HepG2 (cell line): Measurements from ENCODE around the gene RPP14. TPM values are rescaled to one million over a fixed set of nuclear protein-coding genes. Genes with fewer than 3 reads are reported as not detected.

Source experiments
- ATF4 ChIP-seq, 2 experiments: fragments of 450-650 bp in 1 of 2; sonication (generic) in 1 of 2; formaldehyde crosslinking; IDR thresholded peaks; 2 replicates each; pipeline versions ENCODE4 v1.5.0 to v1.8.0; 2020 to 2022; ENCODE audit warnings: mild to moderate bottlenecking in 1 of 2, missing genetic modification reagents in 1 of 2
- DNMT1 ChIP-seq: sonication (generic); formaldehyde crosslinking; IDR thresholded peaks from 2 replicates; pipeline ENCODE4 v1.5.1; 2020; ENCODE audit warnings: mild to moderate bottlenecking, missing genetic modification reagents
- ESRRA ChIP-seq: sonication (generic); formaldehyde crosslinking; IDR thresholded peaks from 2 replicates; pipeline ENCODE4 v1.5.1; 2020; ENCODE audit warnings: mild to moderate bottlenecking, low read depth, missing genetic modification reagents
- GATA4 ChIP-seq: sonication (generic); IDR thresholded peaks from 2 replicates; pipeline ENCODE4 v1.6.1; 2016; ENCODE audit warnings: antibody characterized with exemption, low read depth, borderline replicate concordance
- GRHL1 ChIP-seq: sonication (generic); formaldehyde crosslinking; conservative IDR thresholded peaks from 2 replicates; pipeline ENCODE4 v1.8.0; 2022; ENCODE audit warnings: missing genetic modification reagents
- HNF4A ChIP-seq: sonication (generic); formaldehyde crosslinking; IDR thresholded peaks from 2 replicates; pipeline ENCODE4 v1.4.0; 2020; ENCODE audit warnings: missing genetic modification reagents
- IRX3 ChIP-seq: sonication (generic); formaldehyde crosslinking; IDR thresholded peaks from 2 replicates; pipeline ENCODE4 v1.8.1; 2023; ENCODE audit warnings: mild to moderate bottlenecking, low read depth, missing genetic modification reagents, borderline replicate concordance
- PBX3 ChIP-seq: sonication (generic); formaldehyde crosslinking; IDR thresholded peaks from 2 replicates; pipeline ENCODE4 v1.8.1; 2023; ENCODE audit warnings: missing genetic modification reagents, inconsistent platforms, borderline replicate concordance
- SIX4 ChIP-seq: sonication (generic); formaldehyde crosslinking; IDR thresholded peaks from 2 replicates; pipeline ENCODE4 v1.4.0; 2020; ENCODE audit warnings: missing genetic modification reagents
- TBX2 ChIP-seq: sonication (generic); formaldehyde crosslinking; IDR thresholded peaks from 2 replicates; pipeline ENCODE4 v1.5.0; 2020; ENCODE audit warnings: missing genetic modification reagents, mild to moderate bottlenecking, borderline replicate concordance
- ZBTB46 ChIP-seq: sonication (generic); formaldehyde crosslinking; IDR thresholded peaks from 2 replicates; pipeline ENCODE4 v1.4.0; 2020; ENCODE audit warnings: mild to moderate bottlenecking, missing genetic modification reagents, borderline replicate concordance
- ZIK1 ChIP-seq: sonication (generic); formaldehyde crosslinking; IDR thresholded peaks from 2 replicates; pipeline ENCODE4 v1.5.0; 2020; ENCODE audit warnings: mild to moderate bottlenecking, low read depth, missing genetic modification reagents, borderline replicate concordance
- ZMAT3 ChIP-seq: sonication (generic); formaldehyde crosslinking; conservative IDR thresholded peaks from 2 replicates; pipeline ENCODE4 v1.7.0; 2021; ENCODE audit warnings: missing genetic modification reagents
- ZNF10 ChIP-seq: sonication (generic); formaldehyde crosslinking; IDR thresholded peaks from 2 replicates; pipeline ENCODE4 v1.4.0; 2020; ENCODE audit warnings: mild to moderate bottlenecking, low read depth, missing genetic modification reagents, borderline replicate concordance
- ZNF564 ChIP-seq: sonication (generic); formaldehyde crosslinking; IDR thresholded peaks from 2 replicates; pipeline ENCODE4 v1.8.1; 2023; ENCODE audit warnings: mild to moderate bottlenecking, missing genetic modification reagents
- ZNF609 ChIP-seq: sonication (generic); formaldehyde crosslinking; IDR thresholded peaks from 2 replicates; pipeline ENCODE4 v1.4.0; 2020; ENCODE audit warnings: mild to moderate bottlenecking, missing genetic modification reagents, borderline replicate concordance
- ZNF850 ChIP-seq: sonication (generic); formaldehyde crosslinking; conservative IDR thresholded peaks from 2 replicates; pipeline ENCODE4 v1.9.0; 2021; ENCODE audit warnings: mild to moderate bottlenecking, missing genetic modification reagents
- polyA plus RNA-seq, 8 experiments: library from polyadenylated mRNA; depleted of rRNA in 3 of 8; stranded (reverse) in 7 of 8; unstranded in 1 of 8; fragments of >200 nt; fragmentation: Illumina TruSeq in 4 of 8; extraction: Trizol in 4 of 8; gene quantifications; 2 replicates each; pipeline versions ENCODE4 v1.2.1 to v1.2.3, GENCODE V29; 2011 to 2016; ENCODE audit warnings: low read depth in 4 of 8, missing spikeins in 1 of 8, mixed read lengths in 1 of 8; ENCODE audit not compliant: insufficient read depth in 1 of 8
- total RNA-seq, 5 experiments: library from RNA; depleted of rRNA; stranded (reverse); fragments of >200 nt; fragmentation: Illumina TruSeq; extraction: Trizol; gene quantifications; 2 replicates each; pipeline ENCODE4 v1.2.3, GENCODE V29; 2016; ENCODE audit warnings: low read depth in 1 of 5

The RPP14 gene
- total and polyA plus RNA-seq, 2 of the 13 experiments (the other 11 are each of a cell fraction or from before 2014, with no cell fraction given) = 15.4 to 16.2 TPM

- TF ChIP-seq ATF4 (CRISPR knock-in tag; IDR thresholded peaks at IDR 0.05) (peak in 1 of 2 experiments; percentile 18; a peak in 1 of 4 replicates), DNMT1 (CRISPR knock-in tag) (no peak), SIX4 (CRISPR knock-in tag) (peak; percentile 38; the same call in 1 of the 2 replicates), ZMAT3 (0 out of 2 replicates have a peak, but pooled peaks have one; percentile 63), GATA4 (no peak), GRHL1 (CRISPR knock-in tag) (no peak), ZNF850 (no peak), TBX2 (CRISPR knock-in tag) (no peak; the same call in 1 of the 2 replicates), ZIK1 (CRISPR knock-in tag) (peak; percentile 71; the same call in 1 of the 2 replicates), ZNF609 (CRISPR knock-in tag) (no peak), ZNF564 (CRISPR knock-in tag) (peak; percentile 73; the same call in 1 of the 2 replicates), ZNF10 (CRISPR knock-in tag) (no peak), PBX3 (CRISPR knock-in tag) (no peak), ESRRA (CRISPR knock-in tag) (no peak), HNF4A (no peak), ZBTB46 (CRISPR knock-in tag) (no peak), IRX3 (CRISPR knock-in tag) (peak; percentile 57; the same call in 1 of the 2 replicates)
Measured at GRCh38 chr3:58332575-58333188, 26.6 kb downstream of the RPP14 start, which contains the start of gene PXK (continued).
